Esophagus muscularis mucosa (tissue), 4 donors: ENCODE data around the gene CCNYL1. TPM values are rescaled to one million over a fixed set of nuclear protein-coding genes. Genes with fewer than 3 reads are reported as not detected.
"Not testable (repeated sequence)": the region's sequence is repeated elsewhere in the genome, so short reads cannot be mapped to it uniquely, and the experiment has no call there.

Experiments used
- DNase-seq: peaks from one replicate; pipeline ENCODE4 v3.0.0-alpha.2; 2017; ENCODE audit errors: extremely low spot score
- H3K27ac ChIP-seq, 4 donors: fragments of 200-600 bp; sonication (generic); replicated peaks in 1 of 4; 1 replicate in 3 of 4; 2 replicates in 1 of 4; pipeline ENCODE4 v1.5.1; 2016 to 2019; ENCODE audit warnings: mild to moderate bottlenecking in 1 of 4
- H3K27me3 ChIP-seq, 4 donors: fragments of 200-600 bp; sonication (generic); one replicate each; pipeline versions ENCODE4 v1.5.1 to v1.6.0; 2016 to 2019
- H3K36me3 ChIP-seq, 4 donors: fragments of 200-600 bp; sonication (generic); one replicate each; pipeline ENCODE4 v1.5.1; 2016 to 2019
- H3K4me1 ChIP-seq, 4 donors: fragments of 200-600 bp; sonication (generic); one replicate each; pipeline ENCODE4 v1.5.1; 2016 to 2019
- H3K4me3 ChIP-seq, 4 donors: fragments of 200-600 bp; sonication (generic); 1 replicate in 2 of 4; 2 replicates in 2 of 4; pipeline ENCODE4 v1.5.1; 2016 to 2019; ENCODE audit warnings: mild to moderate bottlenecking in 4 of 4, moderate library complexity in 1 of 4
- H3K9me3 ChIP-seq, 4 donors: fragments of 200-600 bp; sonication (generic); 1 replicate in 3 of 4; 2 replicates in 1 of 4; pipeline ENCODE4 v1.5.1; 2016 to 2019
- EP300 ChIP-seq: sonication (generic); formaldehyde crosslinking; IDR thresholded peaks from one replicate; pipeline ENCODE4 v1.6.1; 2017; ENCODE audit warnings: antibody characterized with exemption
- POLR2A ChIP-seq: fragments of 450-650 bp; IDR thresholded peaks from one replicate; pipeline ENCODE4 v1.6.1; 2017; ENCODE audit warnings: antibody characterized with exemption, moderate library complexity, mild to moderate bottlenecking, low read depth
- POLR2AphosphoS5 ChIP-seq, 2 donors: sonication (generic); formaldehyde crosslinking; IDR thresholded peaks; one replicate each; pipeline ENCODE4 v1.6.1; 2017; ENCODE audit warnings: antibody characterized with exemption in 2 of 2
- WGBS: methylation state at CpG from one replicate; pipeline ENCODE4 v1.1.5; 2018; 5-methylcytosine and 5-hydroxymethylcytosine counted together
- intact Hi-C: fragments of 100-400 bp; cut with DNase I; formaldehyde crosslinking; loops from one replicate; pipeline ENCODE4 v1.15.1; 2023
- total RNA-seq, 4 donors: library from RNA; depleted of rRNA; stranded (reverse); fragments of >200 nt; gene quantifications; one replicate each; pipeline versions ENCODE4 v1.1.0 to v1.2.1, GENCODE V29; 2016
- TF ChIP-seq, protein P1 (sequence below), 3 experiments: fragments of 200-600 bp in 2 of 3; fragments of 450-650 bp in 1 of 3; sonication (generic) in 2 of 3; IDR thresholded peaks; one replicate each; pipeline ENCODE4 v1.5.1; 2017 to 2019; ENCODE audit warnings: antibody characterized with exemption in 3 of 3, mild to moderate bottlenecking in 2 of 3, moderate library complexity in 1 of 3

The CCNYL1 gene
- total RNA-seq, 4 donors from 2014 or later, result 13.5 to 17.4 (median 16.2) TPM

DNA sequence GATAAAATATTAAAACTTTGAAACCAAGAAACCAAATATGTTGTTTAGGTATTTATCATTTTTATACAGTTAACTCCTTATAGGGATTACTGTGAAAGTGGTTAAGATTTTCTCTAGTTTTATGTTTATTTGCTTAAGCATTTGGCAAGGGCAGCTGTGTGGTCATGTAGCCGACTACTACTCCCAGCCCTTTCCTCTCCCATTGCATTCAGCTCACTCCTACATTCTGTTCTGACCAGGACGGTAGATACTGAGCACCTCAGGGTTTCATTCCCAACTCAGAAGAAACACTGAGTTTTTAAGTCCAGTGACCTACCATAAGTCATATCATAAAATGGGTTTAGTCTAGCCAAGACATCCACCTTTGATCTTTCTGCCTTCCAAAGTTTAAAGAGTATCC, 38.4 kb downstream of the CCNYL1 start:
- H3K36me3 ChIP-seq, result peaks cover 7 to 64% (median 40%) of the 10 kb centered on the region in 4 donors
- H3K27me3 ChIP-seq, result no peaks in the 10 kb centered on the region
- TF ChIP-seq POLR2A (no peak), POLR2AphosphoS5 (IDR thresholded peaks at IDR 0.05) (no peak), EP300 (no peak)
- TF ChIP-seq, protein P1, sequence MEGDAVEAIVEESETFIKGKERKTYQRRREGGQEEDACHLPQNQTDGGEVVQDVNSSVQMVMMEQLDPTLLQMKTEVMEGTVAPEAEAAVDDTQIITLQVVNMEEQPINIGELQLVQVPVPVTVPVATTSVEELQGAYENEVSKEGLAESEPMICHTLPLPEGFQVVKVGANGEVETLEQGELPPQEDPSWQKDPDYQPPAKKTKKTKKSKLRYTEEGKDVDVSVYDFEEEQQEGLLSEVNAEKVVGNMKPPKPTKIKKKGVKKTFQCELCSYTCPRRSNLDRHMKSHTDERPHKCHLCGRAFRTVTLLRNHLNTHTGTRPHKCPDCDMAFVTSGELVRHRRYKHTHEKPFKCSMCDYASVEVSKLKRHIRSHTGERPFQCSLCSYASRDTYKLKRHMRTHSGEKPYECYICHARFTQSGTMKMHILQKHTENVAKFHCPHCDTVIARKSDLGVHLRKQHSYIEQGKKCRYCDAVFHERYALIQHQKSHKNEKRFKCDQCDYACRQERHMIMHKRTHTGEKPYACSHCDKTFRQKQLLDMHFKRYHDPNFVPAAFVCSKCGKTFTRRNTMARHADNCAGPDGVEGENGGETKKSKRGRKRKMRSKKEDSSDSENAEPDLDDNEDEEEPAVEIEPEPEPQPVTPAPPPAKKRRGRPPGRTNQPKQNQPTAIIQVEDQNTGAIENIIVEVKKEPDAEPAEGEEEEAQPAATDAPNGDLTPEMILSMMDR (IDR thresholded peaks at IDR 0.05), result no peak
- intact Hi-C loops, result loop anchor here (5.0 kb wide), 2 partner anchors 222 to 292 kb away; no protein-coding TSS in a partner anchor
- no peaks in the 10 kb centered on the region for H3K9me3 ChIP-seq
- H3K4me3 ChIP-seq, result no peak overlapping the region
- DNase-seq, result no peak
- WGBS, result 67% methylated on average over 2 of the region's 2 CpGs
- H3K4me1 ChIP-seq, result no peaks in the 10 kb centered on the region
- no peak overlapping the region for H3K27ac ChIP-seq

DNA sequence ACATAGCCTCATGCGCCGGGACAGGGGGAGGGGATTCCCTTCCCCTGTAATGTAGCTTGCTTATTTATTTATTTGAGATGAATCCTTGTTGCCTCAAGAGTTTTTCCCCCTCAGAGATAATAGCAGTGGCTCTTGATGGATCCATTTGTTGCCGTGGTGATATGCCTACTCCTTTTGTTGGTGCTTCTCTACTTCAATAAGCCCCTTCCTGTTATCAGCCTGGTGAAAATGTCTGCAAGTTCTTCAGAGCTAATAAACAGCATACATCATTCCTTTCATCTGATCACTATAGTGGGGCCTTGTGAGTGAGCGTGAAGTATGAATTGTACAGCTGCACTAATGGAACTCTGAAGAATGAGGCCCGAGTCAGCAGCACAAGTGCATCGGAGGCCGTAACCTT, 38.9 kb downstream of the CCNYL1 start:
- intact Hi-C loops, result loop anchor here (5.0 kb wide), 1 partner anchor 222 kb away; no protein-coding TSS in a partner anchor
- no peak overlapping the region for H3K27ac ChIP-seq
- H3K9me3 ChIP-seq, result no peaks in the 10 kb centered on the region
- no peak overlapping the region for H3K4me3 ChIP-seq
- H3K36me3 ChIP-seq, result peaks cover 7 to 69% (median 43%) of the 10 kb centered on the region in 4 donors
- DNase-seq, result no peak
- no peaks in the 10 kb centered on the region for H3K27me3 ChIP-seq
- no peaks in the 10 kb centered on the region for H3K4me1 ChIP-seq
- TF ChIP-seq, protein P1 (IDR thresholded peaks at IDR 0.05), result no peak
- TF ChIP-seq POLR2A (no peak), POLR2AphosphoS5 (IDR thresholded peaks at IDR 0.05) (no peak), EP300 (no peak)
- WGBS, result 83% methylated on average over 7 of the region's 7 CpGs

DNA sequence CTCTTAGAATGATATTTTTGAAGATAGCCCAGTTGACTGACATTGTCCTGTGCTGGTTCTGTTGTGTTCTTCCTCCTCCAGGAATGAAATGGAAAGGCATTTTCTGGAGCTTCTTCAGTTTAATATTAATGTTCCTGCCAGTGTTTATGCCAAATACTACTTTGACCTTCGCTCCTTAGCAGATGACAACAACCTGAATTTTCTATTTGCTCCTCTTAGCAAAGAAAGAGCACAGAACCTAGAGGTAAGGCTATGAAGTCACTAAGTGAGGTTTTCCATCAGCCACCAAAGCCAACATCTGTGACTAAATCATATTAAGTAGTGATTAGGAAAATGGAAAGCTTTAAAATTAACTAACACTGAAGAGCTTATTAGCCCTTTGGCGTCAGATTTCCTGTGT, 39.4 kb downstream of the CCNYL1 start:
- intact Hi-C loops, result loop anchor here (5.0 kb wide), 1 partner anchor 221 kb away; no protein-coding TSS in a partner anchor
- H3K36me3 ChIP-seq, result peaks cover 7 to 69% (median 43%) of the 10 kb centered on the region in 4 donors
- DNase-seq, result no peak
- 73% methylated on average over 2 of the region's 2 CpGs for WGBS
- H3K27me3 ChIP-seq, result no peaks in the 10 kb centered on the region
- no peaks in the 10 kb centered on the region for H3K4me1 ChIP-seq
- no peak for TF ChIP-seq EP300
- no peak for TF ChIP-seq POLR2AphosphoS5 (IDR thresholded peaks at IDR 0.05)
- TF ChIP-seq POLR2A, result no peak
- TF ChIP-seq, protein P1 (IDR thresholded peaks at IDR 0.05), result no peak
- H3K9me3 ChIP-seq, result no peaks in the 10 kb centered on the region
- no peak overlapping the region for H3K27ac ChIP-seq
- no peak overlapping the region for H3K4me3 ChIP-seq

DNA sequence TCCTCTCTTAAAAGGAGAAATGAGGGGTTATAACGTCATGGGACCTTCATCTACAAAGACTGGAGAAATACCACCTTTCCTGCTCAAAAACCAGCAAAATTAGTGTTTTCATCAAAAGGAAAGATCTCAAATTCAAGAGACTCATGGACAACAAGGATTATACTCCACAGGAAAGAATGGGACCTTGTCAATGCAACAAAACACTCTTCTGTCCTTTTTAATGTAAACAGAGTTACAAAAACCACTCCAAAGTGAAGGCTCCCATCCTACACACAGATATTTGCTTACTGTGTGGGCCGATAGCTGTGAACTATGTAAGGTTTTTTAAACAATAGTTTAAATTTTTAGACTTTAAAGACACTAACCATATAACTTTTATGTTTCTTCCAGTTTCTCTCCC, 42.2 kb downstream of the CCNYL1 start:
- H3K36me3 ChIP-seq, result peaks cover 7 to 56% (median 31%) of the 10 kb centered on the region in 4 donors
- DNase-seq, H3K9me3 ChIP-seq, H3K4me3 ChIP-seq, H3K27me3 ChIP-seq, H3K4me1 ChIP-seq, H3K27ac ChIP-seq: not testable (repeated sequence)
- intact Hi-C loops, result loop anchor here (5.0 kb wide), 1 partner anchor 219 kb away; no protein-coding TSS in a partner anchor
- WGBS, result 90% methylated on average over 2 of the region's 2 CpGs

DNA sequence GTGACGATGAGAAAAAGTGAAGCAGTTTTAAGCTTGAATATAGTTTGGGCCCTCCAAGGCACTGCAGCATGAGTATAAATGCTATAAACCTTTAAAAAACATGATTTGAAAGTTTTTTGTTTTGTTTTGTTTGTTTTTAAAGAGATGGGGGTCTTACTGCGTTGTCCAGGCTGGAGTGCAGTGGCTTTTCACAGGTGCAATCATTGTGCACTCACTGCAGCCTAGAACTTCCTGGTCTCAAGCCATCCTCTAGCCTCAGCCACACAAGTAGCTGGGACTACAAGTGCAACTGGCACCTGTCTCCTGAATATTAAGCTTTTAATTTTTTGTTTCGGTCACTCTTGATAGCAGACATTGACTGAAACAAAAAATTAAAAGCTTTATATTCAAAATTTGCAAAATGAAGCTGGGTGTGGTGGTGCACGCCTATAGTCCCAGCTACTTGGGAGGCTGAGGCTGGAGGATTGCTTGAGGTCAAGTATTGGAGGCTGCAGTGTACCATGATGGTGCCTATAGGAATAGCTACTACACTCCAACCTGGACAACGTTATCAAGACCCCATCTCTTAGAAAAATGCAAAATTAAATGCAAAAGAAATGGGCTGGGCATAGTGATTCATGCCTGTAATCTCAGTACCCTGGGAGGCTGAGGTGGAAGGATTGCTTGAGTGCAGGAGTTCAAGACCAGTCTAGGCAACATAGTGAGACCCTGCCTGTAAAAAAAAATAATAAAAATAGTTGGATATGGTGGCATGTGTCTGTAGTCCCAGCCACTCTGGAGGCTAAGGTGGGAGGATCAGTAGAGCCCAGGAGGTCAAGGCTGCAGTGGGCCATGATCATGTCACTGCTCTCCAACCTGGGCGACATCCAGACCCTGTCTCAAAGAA, 43.3 kb downstream of the CCNYL1 start:
- intact Hi-C loops, result loop anchor here (5.0 kb wide), 1 partner anchor 218 kb away; no protein-coding TSS in a partner anchor
- Histone ChIP-seq H3K36me3 (peaks cover 7 to 55% (median 32%) of the 10 kb centered on the region in 4 donors), H3K27me3 (no peaks in the 10 kb centered on the region), H3K4me1 (no peaks in the 10 kb centered on the region), H3K4me3 (no peak overlapping the region), H3K9me3 (no peaks in the 10 kb centered on the region), H3K27ac (no peak overlapping the region)
- WGBS, result over 99% methylated on average over 6 of the region's 6 CpGs
- no peak for TF ChIP-seq POLR2A
- TF ChIP-seq, protein P1 (IDR thresholded peaks at IDR 0.05), result no peak
- no peak for TF ChIP-seq POLR2AphosphoS5 (IDR thresholded peaks at IDR 0.05)
- no peak for TF ChIP-seq EP300
- no peak for DNase-seq
